GM12891 (cell line): ENCODE data around the gene MAGEA2B. TPM values are rescaled to one million over a fixed set of nuclear protein-coding genes. Genes with fewer than 3 reads are reported as not detected.
"Not testable (repeated sequence)": the region's sequence is repeated elsewhere in the genome, so short reads cannot be mapped to it uniquely, and the experiment has no call there.

Experiments
- DNase-seq: peaks from one replicate; pipeline ENCODE4 v3.0.0; 2011; ENCODE audit warnings: low spot score; ENCODE audit not compliant: insufficient read length
- FAIRE-seq: peaks from 2 replicates; lab custom pipeline; 2011; peaks lifted over from hg19 to GRCh38; lab: Jason Lieb, UNC
- PAX5 ChIP-seq: IDR thresholded peaks from 2 replicates; pipeline ENCODE4 v1.6.1; 2011; ENCODE audit warnings: low read length, moderate library complexity, mild to moderate bottlenecking; ENCODE audit not compliant: insufficient read depth, severe bottlenecking
- POLR2A ChIP-seq: IDR thresholded peaks from 2 replicates; pipeline ENCODE4 v1.6.1; 2011; ENCODE audit warnings: low read depth, low read length, control low read depth
- POLR2AphosphoS5 ChIP-seq: IDR thresholded peaks from 2 replicates; pipeline ENCODE4 v1.6.1; 2011; ENCODE audit warnings: low read depth, low read length, control low read depth
- POU2F2 ChIP-seq: IDR thresholded peaks from 2 replicates; pipeline ENCODE4 v1.6.1; 2011; ENCODE audit warnings: low read depth, mild to moderate bottlenecking, control low read depth, low read length, moderate library complexity
- SPI1 ChIP-seq: IDR thresholded peaks from 2 replicates; pipeline ENCODE4 v1.6.1; 2011; ENCODE audit warnings: low read depth, low read length, control low read depth
- TAF1 ChIP-seq: IDR thresholded peaks from 2 replicates; pipeline ENCODE4 v1.6.1; 2011; ENCODE audit warnings: low read depth, low read length, control low read depth
- polyA plus RNA-seq: library from polyadenylated mRNA; unstranded; fragments of >200 nt; gene quantifications from one replicate; pipeline ENCODE4 v1.2.1, GENCODE V29; 2012; ENCODE audit warnings: low read depth, missing spikeins, inconsistent platforms; ENCODE audit not compliant: missing spikeins

MAGEA2B gene, protein sequence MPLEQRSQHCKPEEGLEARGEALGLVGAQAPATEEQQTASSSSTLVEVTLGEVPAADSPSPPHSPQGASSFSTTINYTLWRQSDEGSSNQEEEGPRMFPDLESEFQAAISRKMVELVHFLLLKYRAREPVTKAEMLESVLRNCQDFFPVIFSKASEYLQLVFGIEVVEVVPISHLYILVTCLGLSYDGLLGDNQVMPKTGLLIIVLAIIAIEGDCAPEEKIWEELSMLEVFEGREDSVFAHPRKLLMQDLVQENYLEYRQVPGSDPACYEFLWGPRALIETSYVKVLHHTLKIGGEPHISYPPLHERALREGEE
- not detected for polyA plus RNA-seq

DNA sequence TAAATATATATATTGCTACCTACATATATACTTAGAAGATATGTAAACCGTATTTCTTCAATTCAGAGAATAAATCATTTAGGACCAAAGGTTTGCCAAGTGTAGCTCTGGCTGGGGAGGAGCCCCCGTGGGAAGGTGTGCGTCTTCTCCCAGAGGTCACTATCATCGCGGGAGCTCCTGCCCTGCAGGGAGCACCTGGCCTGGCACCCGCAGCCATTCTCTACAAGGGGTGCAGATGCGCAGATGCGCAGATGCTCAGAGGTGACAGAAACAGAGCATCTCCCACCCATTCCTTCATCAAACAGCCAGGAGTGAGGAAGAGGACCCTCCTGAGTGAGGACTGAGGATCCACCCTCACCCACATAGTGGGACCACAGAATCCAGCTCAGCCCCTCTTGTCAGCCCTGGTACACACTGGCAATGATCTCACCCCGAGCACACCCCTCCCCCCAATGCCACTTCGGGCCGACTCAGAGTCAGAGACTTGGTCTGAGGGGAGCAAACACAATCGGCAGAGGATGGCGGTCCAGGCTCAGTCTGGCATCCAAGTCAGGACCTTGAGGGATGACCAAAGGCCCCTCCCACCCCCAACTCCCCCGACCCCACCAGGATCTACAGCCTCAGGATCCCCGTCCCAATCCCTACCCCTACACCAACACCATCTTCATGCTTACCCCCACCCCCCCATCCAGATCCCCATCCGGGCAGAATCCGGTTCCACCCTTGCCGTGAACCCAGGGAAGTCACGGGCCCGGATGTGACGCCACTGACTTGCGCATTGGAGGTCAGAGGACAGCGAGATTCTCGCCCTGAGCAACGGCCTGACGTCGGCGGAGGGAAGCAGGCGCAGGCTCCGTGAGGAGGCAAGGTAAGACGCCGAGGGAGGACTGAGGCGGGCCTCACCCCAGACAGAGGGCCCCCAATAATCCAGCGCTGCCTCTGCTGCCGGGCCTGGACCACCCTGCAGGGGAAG, at the start of gene MAGEA2B:
TSS of gene MAGEA2B (plus strand) at position 814 of the 973 bp plus-strand sequence. CDS start 2,479 bp downstream, outside the sequence.
- DNase-seq = not testable (repeated sequence)
- FAIRE-seq = peak; percentile 13

DNA sequence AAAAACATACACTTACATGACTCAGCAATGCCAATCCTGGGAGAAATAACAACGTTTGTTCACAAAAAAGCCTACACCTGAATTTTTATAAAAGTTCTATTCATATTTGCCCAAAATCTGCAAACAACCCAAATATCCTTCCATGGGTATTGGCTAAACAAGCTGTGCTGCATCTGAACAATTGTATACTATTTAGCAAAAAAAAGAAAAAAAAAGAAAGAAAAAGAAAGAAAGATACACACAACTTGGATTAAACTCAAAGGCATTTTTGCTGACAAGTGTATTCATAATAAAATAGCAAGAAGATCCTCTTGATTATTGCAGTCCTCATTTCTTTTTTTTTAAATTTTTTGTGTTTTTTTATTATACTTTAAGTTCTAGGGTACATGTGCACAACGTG, 40.3 kb upstream of the MAGEA2B start:
- FAIRE-seq (no peak), DNase-seq (no peak)
- TF ChIP-seq TAF1 (no peak), SPI1 (no peak), POLR2A (no peak), POU2F2 (no peak), PAX5 (no peak), POLR2AphosphoS5 (no peak)

DNA sequence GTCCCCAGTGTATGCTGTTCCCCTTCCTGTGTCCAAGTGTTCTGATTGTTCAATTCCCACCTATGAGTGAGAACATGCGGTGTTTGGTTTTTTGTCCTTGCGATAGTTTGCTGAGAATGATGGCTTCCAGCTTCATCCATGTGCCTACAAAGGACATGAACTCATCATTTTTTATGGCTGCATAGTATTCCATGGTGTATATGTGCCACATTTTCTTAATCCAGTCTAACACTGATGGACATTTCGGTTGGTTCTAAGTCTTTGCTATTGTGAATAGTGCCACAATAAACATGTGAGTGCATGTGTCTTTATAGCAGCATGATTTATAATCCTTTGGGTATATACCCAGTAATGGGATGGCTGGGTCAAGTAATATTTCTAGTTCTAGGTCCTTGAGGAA, 39.8 kb upstream of the MAGEA2B start:
- not testable (repeated sequence) for DNase-seq, FAIRE-seq

GRCh38 chrX:152681012-152681411, 33.4 kb upstream of the MAGEA2B start:
- FAIRE-seq = peak; percentile 99
- DNase-seq = not testable (repeated sequence)

DNA sequence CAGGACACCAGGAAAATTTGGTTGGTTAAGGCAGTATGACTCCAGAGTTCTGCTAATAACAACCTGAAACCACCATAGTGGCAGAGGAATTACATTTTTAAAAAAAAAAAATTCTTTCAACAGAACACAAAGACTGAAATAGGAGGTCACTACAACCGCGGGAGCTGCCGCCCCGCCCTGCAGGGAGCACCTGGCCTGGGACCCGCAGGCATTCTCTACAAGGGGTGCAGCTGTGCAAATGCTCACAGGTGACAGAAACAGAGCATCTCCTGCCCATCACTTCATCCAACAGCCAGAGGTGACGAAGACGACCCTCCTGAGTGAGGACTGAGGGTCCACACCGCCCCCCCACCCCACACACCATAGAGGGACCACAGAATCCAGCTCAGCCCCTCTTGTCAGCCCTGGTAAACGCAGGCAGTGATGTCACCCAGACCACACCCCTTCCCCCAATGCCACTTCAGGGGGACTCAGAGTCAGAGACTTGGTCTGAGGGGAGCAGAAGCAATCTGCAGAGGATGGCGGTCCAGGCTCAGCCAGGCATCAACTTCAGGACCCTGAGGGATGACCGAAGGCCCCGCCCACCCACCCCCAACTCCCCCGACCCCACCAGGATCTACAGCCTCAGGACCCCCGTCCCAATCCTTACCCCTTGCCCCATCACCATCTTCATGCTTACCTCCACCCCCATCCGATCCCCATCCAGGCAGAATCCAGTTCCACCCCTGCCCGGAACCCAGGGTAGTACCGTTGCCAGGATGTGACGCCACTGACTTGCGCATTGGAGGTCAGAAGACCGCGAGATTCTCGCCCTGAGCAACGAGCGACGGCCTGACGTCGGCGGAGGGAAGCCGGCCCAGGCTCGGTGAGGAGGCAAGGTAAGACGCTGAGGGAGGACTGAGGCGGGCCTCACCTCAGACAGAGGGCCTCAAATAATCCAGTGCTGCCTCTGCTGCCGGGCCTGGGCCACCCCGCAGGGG, 16.2 kb upstream of the MAGEA2B start, which contains the start of gene MAGEA3:
TSS of gene MAGEA3 (plus strand) at position 843 of the 980 bp plus-strand sequence. CDS start 2,039 bp downstream, outside the sequence.
- not testable (repeated sequence) for FAIRE-seq

GRCh38 chrX:152700390-152700789, 14.0 kb upstream of the MAGEA2B start:
- not testable (repeated sequence) for FAIRE-seq, DNase-seq

More for the DNA sequence above, 16.2 kb upstream of the MAGEA2B start, which contains the start of gene MAGEA3:
- not testable (repeated sequence) for DNase-seq

DNA sequence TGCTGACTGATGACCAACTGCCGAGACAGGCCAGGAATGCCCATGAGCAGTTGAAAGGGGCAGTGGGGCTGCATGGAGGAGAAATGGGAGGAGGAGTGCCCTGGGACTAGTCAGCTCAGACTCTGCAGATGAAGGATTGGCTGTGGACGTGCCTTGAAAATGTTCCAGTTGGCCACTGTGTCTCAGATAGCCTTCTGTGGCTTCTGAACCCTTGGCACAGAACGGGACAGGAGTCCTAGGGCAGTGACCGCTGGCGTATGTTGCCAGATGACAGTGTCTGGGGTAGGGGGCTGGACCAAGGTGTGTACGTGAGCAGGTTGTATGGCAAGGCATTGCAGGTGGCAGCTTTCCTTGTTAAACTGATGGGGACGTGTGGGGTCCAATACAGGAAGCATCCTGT, 7.9 kb upstream of the MAGEA2B start:
- FAIRE-seq, DNase-seq: not testable (repeated sequence)

DNA sequence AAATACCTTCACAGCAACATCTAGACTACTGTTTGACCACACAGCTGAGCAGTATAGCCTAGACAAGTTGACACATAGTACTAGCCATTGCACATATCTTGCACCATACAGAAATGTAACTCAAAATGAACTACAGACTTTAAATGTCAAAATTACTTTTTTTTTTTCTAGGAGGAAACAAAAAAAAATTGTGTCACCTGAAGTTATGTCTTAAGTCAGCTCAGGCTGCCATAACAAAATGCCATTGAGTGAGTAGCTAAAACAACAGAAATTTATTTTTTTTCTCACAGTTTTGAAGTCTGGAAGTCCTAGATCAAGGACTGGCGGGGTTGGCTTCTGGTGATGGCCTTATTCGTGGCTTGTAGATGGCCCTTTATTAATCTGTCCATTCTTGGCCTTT, 5.3 kb upstream of the MAGEA2B start, which contains the start of gene CSAG2:
TSS of gene CSAG2 (minus strand) at position 101 of the 400 bp plus-strand sequence. CDS start 161 bp downstream, outside the sequence.
- not testable (repeated sequence) for FAIRE-seq, DNase-seq

DNA sequence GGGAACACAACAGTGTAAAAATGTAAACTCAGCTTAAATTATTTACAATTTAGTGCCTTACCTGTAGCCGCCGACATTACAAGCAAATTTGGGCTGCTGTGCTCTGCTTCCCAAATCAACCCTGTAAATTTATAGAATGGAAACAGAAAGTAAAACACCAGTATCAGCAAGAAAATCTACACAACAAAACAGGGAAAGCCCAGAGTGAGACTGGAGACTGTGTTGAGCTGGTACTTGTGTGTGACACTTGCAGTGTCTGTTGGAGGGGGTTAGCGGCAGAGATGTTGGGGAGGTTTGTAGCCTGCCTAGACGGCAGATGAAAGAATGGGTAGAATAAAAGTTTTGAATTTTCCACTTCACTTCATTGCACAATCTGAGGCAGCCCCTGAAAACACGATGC, 1.2 kb upstream of the MAGEA2B start:
- FAIRE-seq = peak; percentile 93
- DNase-seq = not testable (repeated sequence)

DNA sequence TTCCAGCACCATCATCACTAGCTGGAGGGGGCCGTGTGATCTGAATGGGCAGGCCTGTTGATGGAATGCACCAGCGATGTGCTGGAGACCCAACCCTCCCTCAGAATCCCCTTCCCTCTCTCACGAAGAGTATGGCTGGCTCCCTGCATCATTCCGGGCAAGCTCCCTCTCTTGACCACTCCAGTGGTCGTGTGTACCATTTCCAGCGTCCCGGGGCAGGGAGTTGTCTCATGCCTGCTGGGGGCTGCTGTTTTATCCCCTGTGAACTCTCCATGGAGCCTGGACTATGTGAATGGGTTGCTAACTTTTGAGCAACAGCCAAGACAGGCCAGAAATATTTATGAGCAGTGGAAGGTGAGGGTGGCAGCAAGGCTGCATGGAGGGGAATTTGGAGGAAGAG, 11.0 kb downstream of the MAGEA2B start:
- FAIRE-seq (no peak), DNase-seq (no peak)
- no peak for TF ChIP-seq POU2F2
- TF ChIP-seq PAX5 = no peak
- no peak for TF ChIP-seq TAF1
- no peak for TF ChIP-seq POLR2AphosphoS5
- TF ChIP-seq POLR2A = no peak
- no peak for TF ChIP-seq SPI1
